Testis (tissue), 3 donors: ENCODE data around the gene MAN1C1. TPM values are rescaled to one million over a fixed set of nuclear protein-coding genes. Genes with fewer than 3 reads are reported as not detected.
"Not testable (repeated sequence)": the region's sequence is repeated elsewhere in the genome, so short reads cannot be mapped to it uniquely, and the experiment has no call there.

Source experiments
- DNase-seq: peaks from one replicate; pipeline ENCODE4 v3.0.0-alpha.2; 2019
- H3K27ac ChIP-seq, 2 donors: fragments of 200-600 bp; sonication (generic); one replicate each; pipeline ENCODE4 v1.5.1; 2019
- H3K27me3 ChIP-seq: fragments of 200-600 bp; sonication (generic); one replicate; pipeline ENCODE4 v1.5.1; 2019
- H3K36me3 ChIP-seq: fragments of 200-600 bp; sonication (generic); one replicate; pipeline ENCODE4 v1.5.1; 2017; ENCODE audit warnings: low read depth; ENCODE audit errors: missing control alignments
- H3K4me1 ChIP-seq: fragments of 200-600 bp; sonication (generic); one replicate; pipeline ENCODE4 v1.5.1; 2019
- H3K4me3 ChIP-seq, 2 donors: fragments of 200-600 bp; sonication (generic); one replicate each; pipeline ENCODE4 v1.5.1; 2017 to 2019
- H3K9me3 ChIP-seq: fragments of 200-600 bp; sonication (generic); one replicate; pipeline ENCODE4 v1.5.1; 2017
- CTCF ChIP-seq, 3 experiments: fragments of 450-650 bp in 2 of 3; fragments of 200-600 bp in 1 of 3; sonication (generic) in 1 of 3; IDR thresholded peaks; one replicate each; pipeline ENCODE4 v1.5.1; 2016 to 2019; ENCODE audit warnings: antibody characterized with exemption in 3 of 3, mild to moderate bottlenecking in 2 of 3, moderate library complexity in 1 of 3
- POLR2A ChIP-seq: fragments of 450-650 bp; IDR thresholded peaks from one replicate; pipeline ENCODE4 v1.6.1; 2017; ENCODE audit warnings: antibody characterized with exemption, mild to moderate bottlenecking, moderate library complexity
- WGBS, 2 donors: methylation state at CpG; one replicate each; pipeline ENCODE4 v1.1.5; 2018; 5-methylcytosine and 5-hydroxymethylcytosine counted together
- intact Hi-C: fragments of 100-400 bp; cut with DNase I; formaldehyde crosslinking; loops from one replicate; pipeline ENCODE4 v1.15.1; 2023; ENCODE audit warnings: low total_unique reads
- polyA plus RNA-seq: library from polyadenylated mRNA; stranded (reverse); fragments of 350-450 nt; fragmentation: Illumina TruSeq; extraction: RNeasy Lipid Tissue Mini Kit (QIAGEN cat#74804); gene quantifications from one replicate; pipeline ENCODE4 v1.2.3, GENCODE V29; 2014; ENCODE audit warnings: low read depth, low replicate concordance; ENCODE audit not compliant: insufficient read depth
- total RNA-seq, 2 donors: library from RNA; depleted of rRNA; stranded (reverse); fragments of >200 nt; gene quantifications; one replicate each; pipeline ENCODE4 v1.2.3, GENCODE V29; 2016

The MAN1C1 gene
- total and polyA plus RNA-seq, 3 donors from 2014 or later: 12.8 to 21.1 (median 14.8) TPM

- DNase-seq: no peak
- 41 to 43% methylated on average over 11 of the region's 11 CpGs for WGBS, 2 donors
- no peaks in the 10 kb centered on the region for H3K4me1 ChIP-seq
- peak overlapping the region in 1 of 2 donors; percentile 30 for H3K4me3 ChIP-seq
- H3K9me3 ChIP-seq: no peaks in the 10 kb centered on the region
- no peaks in the 10 kb centered on the region for H3K27me3 ChIP-seq
- H3K27ac ChIP-seq: peak overlapping the region in 1 of 2 donors; percentile 5
- intact Hi-C loops: no loop called here
- TF ChIP-seq CTCF (IDR thresholded peaks at IDR 0.05) (no peak), POLR2A (no peak)
- no peaks in the 10 kb centered on the region for H3K36me3 ChIP-seq
Observed at GRCh38 chr1:25631750-25632485, 15.3 kb downstream of the MAN1C1 start.

GRCh38 chr1:25634066-25634465, 17.5 kb downstream of the MAN1C1 start:
- Histone ChIP-seq H3K4me1 (no peaks in the 10 kb centered on the region), H3K27ac (no peak overlapping the region), H3K27me3 (no peaks in the 10 kb centered on the region), H3K9me3 (no peaks in the 10 kb centered on the region), H3K36me3 (no peaks in the 10 kb centered on the region), H3K4me3 (no peak overlapping the region)
- TF ChIP-seq POLR2A: no peak
- TF ChIP-seq CTCF (IDR thresholded peaks at IDR 0.05): no peak
- intact Hi-C loops: no loop called here
- no peak for DNase-seq
- WGBS, 2 donors: 92 to 96% methylated on average over 2 of the region's 2 CpGs

GRCh38 chr1:25634896-25635295, 18.3 kb downstream of the MAN1C1 start:
- TF ChIP-seq POLR2A (no peak), CTCF (IDR thresholded peaks at IDR 0.05) (no peak)

GRCh38 chr1:25636141-25636540, 19.6 kb downstream of the MAN1C1 start:
- H3K9me3 ChIP-seq, H3K4me3 ChIP-seq, H3K36me3 ChIP-seq, H3K4me1 ChIP-seq, H3K27me3 ChIP-seq, intact Hi-C loops, H3K27ac ChIP-seq, DNase-seq: not testable (repeated sequence)
- WGBS, 2 donors: 95 to 96% methylated on average over 7 of the region's 7 CpGs

More at GRCh38 chr1:25634896-25635295, 18.3 kb downstream of the MAN1C1 start:
- intact Hi-C loops: no loop called here
- no peaks in the 10 kb centered on the region for H3K4me1 ChIP-seq
- H3K36me3 ChIP-seq: no peaks in the 10 kb centered on the region
- whole genome bisulfite sequencing, 2 donors: 93 to 97% methylated on average over 2 of the region's 2 CpGs
- no peak overlapping the region for H3K4me3 ChIP-seq
- no peak for DNase-seq
- H3K27ac ChIP-seq: no peak overlapping the region
- no peaks in the 10 kb centered on the region for H3K27me3 ChIP-seq
- no peaks in the 10 kb centered on the region for H3K9me3 ChIP-seq

GRCh38 chr1:25640646-25641328, 24.2 kb downstream of the MAN1C1 start:
- TF ChIP-seq POLR2A (no peak), CTCF (IDR thresholded peaks at IDR 0.05) (no peak)
- no peaks in the 10 kb centered on the region for H3K36me3 ChIP-seq
- H3K27me3 ChIP-seq: no peaks in the 10 kb centered on the region
- H3K4me3 ChIP-seq: no peak overlapping the region
- no peaks in the 10 kb centered on the region for H3K9me3 ChIP-seq
- no peak overlapping the region for H3K27ac ChIP-seq
- DNase-seq: no peak
- peaks cover 5% of the 10 kb centered on the region for H3K4me1 ChIP-seq
- intact Hi-C loops: no loop called here
- 80 to 83% methylated on average over 10 of the region's 10 CpGs for WGBS, 2 donors
